Measurements from ENCODE around the gene TTLL11.

TTLL11 gene

GRCh38 chr9:121860213-121860612, 232.9 kb downstream of the TTLL11 start:
- H3K27ac ChIP-seq: no peak overlapping the region
- ChIA-PET CTCF (interaction anchor here (0.7 kb wide), 1 partner anchor 129 kb away, joined by 3 read pairs; no protein-coding TSS in a partner anchor), POLR2A (ENCODE audit: low non-redundant PET) (no interaction called here)
- no peak for TF ChIP-seq CTCF (conservative IDR thresholded peaks at IDR 0.05; ENCODE audit: low read depth)
- no peak for DNase-seq (ENCODE audit: low spot score)

- POLR2A ChIA-PET (ENCODE audit: low non-redundant PET): no interaction called here
- no peak overlapping the region for H3K27ac ChIP-seq
- CTCF ChIA-PET: interaction anchor here (0.7 to 0.9 kb wide), 2 partner anchors 130 to 265 kb away, joined by 3 read pairs; no protein-coding TSS in a partner anchor
- no peak for TF ChIP-seq CTCF (conservative IDR thresholded peaks at IDR 0.05; ENCODE audit: low read depth)
- no peak for DNase-seq (ENCODE audit: low spot score)
Observed at GRCh38 chr9:121859646-121860045, 233.5 kb downstream of the TTLL11 start.

GRCh38 chr9:121858788-121859187, 234.3 kb downstream of the TTLL11 start:
- ChIA-PET POLR2A (ENCODE audit: low non-redundant PET) (no interaction called here), CTCF (interaction anchor here (0.5 to 0.9 kb wide), 2 partner anchors 266 to 419 kb away, joined by 3 to 4 read pairs; no protein-coding TSS in a partner anchor)
- no peak for DNase-seq (ENCODE audit: low spot score)
- no peak overlapping the region for H3K27ac ChIP-seq
- no peak for TF ChIP-seq CTCF (conservative IDR thresholded peaks at IDR 0.05; ENCODE audit: low read depth)

GRCh38 chr9:121857928-121858327, 235.2 kb downstream of the TTLL11 start:
- ChIA-PET CTCF (interaction anchor here (0.6 kb wide), 1 partner anchor 25 kb away, joined by 4 read pairs; no protein-coding TSS in a partner anchor), POLR2A (ENCODE audit: low non-redundant PET) (no interaction called here)
- DNase-seq (ENCODE audit: low spot score): no peak
- no peak overlapping the region for H3K27ac ChIP-seq
- no peak for TF ChIP-seq CTCF (conservative IDR thresholded peaks at IDR 0.05; ENCODE audit: low read depth)

GRCh38 chr9:121855476-121855875, 237.6 kb downstream of the TTLL11 start:
- DNase-seq (ENCODE audit: low spot score): no peak
- CTCF ChIA-PET: no interaction called here
- no peak overlapping the region for H3K27ac ChIP-seq
- POLR2A ChIA-PET (ENCODE audit: low non-redundant PET): no interaction called here
- TF ChIP-seq CTCF (conservative IDR thresholded peaks at IDR 0.05; ENCODE audit: low read depth): no peak

- CTCF ChIA-PET: no interaction called here
- POLR2A ChIA-PET (ENCODE audit: low non-redundant PET): no interaction called here
- no peak for DNase-seq (ENCODE audit: low spot score)
Observed at GRCh38 chr9:121853617-121854395, 239.3 kb downstream of the TTLL11 start.

More at GRCh38 chr9:121853617-121854395, 239.3 kb downstream of the TTLL11 start:
- TF ChIP-seq CTCF (conservative IDR thresholded peaks at IDR 0.05; ENCODE audit: low read depth): no peak
- H3K27ac ChIP-seq: no peak overlapping the region

Measured in RWPE1 (cell line).